Adrenal gland (tissue), 5 donors: Measurements from ENCODE around the gene C1QC.

Source experiments
- CTCF ChIP-seq, 6 experiments: fragments of 450-650 bp in 4 of 6; fragments of 200-600 bp in 2 of 6; sonication (generic) in 1 of 6; IDR thresholded peaks; 1 replicate in 5 of 6; 2 replicates in 1 of 6; pipeline versions ENCODE4 v1.5.1 to v1.8.0; 2016 to 2021; ENCODE audit warnings: antibody characterized with exemption in 6 of 6, mild to moderate bottlenecking in 2 of 6, moderate library complexity in 1 of 6
- POLR2A ChIP-seq, 2 donors: fragments of 450-650 bp; IDR thresholded peaks; one replicate each; pipeline ENCODE4 v1.6.1; 2017; ENCODE audit warnings: antibody characterized with exemption in 2 of 2, mild to moderate bottlenecking in 2 of 2, moderate library complexity in 1 of 2
- donor health status: DM: no; HTN: no; CAD: no.

DNA sequence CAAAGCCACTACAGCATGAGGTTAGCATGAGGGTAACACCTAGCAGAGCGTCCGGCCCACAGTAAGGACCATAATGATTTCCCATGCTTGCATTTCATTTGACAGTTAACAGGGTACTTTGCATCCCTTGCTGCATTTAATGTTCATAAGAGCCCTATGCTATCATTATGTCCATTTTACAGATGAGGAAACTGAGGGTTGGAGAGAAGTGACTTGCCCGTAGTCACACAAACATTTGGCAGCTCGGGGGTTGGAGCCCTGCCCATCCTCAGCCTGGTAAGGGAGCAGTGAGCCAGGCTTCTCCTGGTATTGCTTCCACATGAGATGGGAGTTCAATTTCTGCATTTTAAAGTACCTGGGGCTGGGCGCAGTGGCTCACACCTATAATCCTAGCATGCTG, 50.7 kb downstream of the C1QC start:
- TF ChIP-seq POLR2A (IDR thresholded peaks at IDR 0.05) (no peak), CTCF (IDR thresholded peaks at IDR 0.05) (no peak)
